Panc1 (cell line): ENCODE results near the gene PDE4B. TPM values are rescaled to one million over a fixed set of nuclear protein-coding genes. Genes with fewer than 3 reads are reported as not detected.

Experiments
- ATAC-seq: fragments of 200-7000 bp; cut with Tn5 transposase; 2 replicates; pipeline ENCODE4 v1.9.1; 2020; ENCODE audit warnings: mild to moderate bottlenecking, moderate library complexity
- BruUV-seq: library from RNA; stranded (reverse); fragments of 400-500 nt; replicated peaks from 2 replicates; lab custom pipeline; 2021; lab: Mats Ljungman, UMichigan
- CTCF ChIA-PET: fragments of 300-600 bp; sonication (Branson Sonifier 250); formaldehyde crosslinking; loops from one replicate; lab custom pipeline; 2022; ENCODE audit warnings: antibody characterized with exemption; lab: Charles Lee
- POLR2A ChIA-PET: fragments of 300-600 bp; sonication (Branson Sonifier 250); formaldehyde crosslinking; loops from one replicate; lab custom pipeline; 2022; ENCODE audit warnings: antibody characterized with exemption; lab: Charles Lee
- DNase-seq: peaks from one replicate; pipeline ENCODE4 v3.0.0-alpha.2; 2010; ENCODE audit warnings: low read depth, low spot score
- H3K27ac ChIP-seq: 2 replicates; pipeline ENCODE4 v1.5.1; 2011; ENCODE audit warnings: mild to moderate bottlenecking, low read length, inconsistent platforms
- H3K27me3 ChIP-seq: fragments of 200-500 bp; sonication (Bioruptor generic); 2 replicates; pipeline ENCODE4 v1.6.0; 2014; ENCODE audit warnings: low read length, inconsistent platforms; ENCODE audit not compliant: control insufficient read depth, insufficient read depth
- H3K36me3 ChIP-seq: fragments of 200-500 bp; sonication (Bioruptor generic); 2 replicates; pipeline ENCODE4 v1.5.1; 2014; ENCODE audit warnings: inconsistent platforms, mild to moderate bottlenecking, low read length, moderate library complexity; ENCODE audit not compliant: control insufficient read depth, insufficient read depth
- H3K4me1 ChIP-seq: 2 replicates; pipeline ENCODE4 v1.5.1; 2011; ENCODE audit warnings: inconsistent platforms, mild to moderate bottlenecking, low read length, moderate library complexity; ENCODE audit not compliant: control insufficient read depth, insufficient read depth
- H3K4me3 ChIP-seq, 2 experiments: 2 replicates each; pipeline ENCODE4 v1.5.1; 2011 to 2012; ENCODE audit warnings: low read depth in 2 of 2, low read length in 2 of 2, mild to moderate bottlenecking in 2 of 2, inconsistent platforms in 1 of 2, moderate library complexity in 1 of 2
- H3K9me3 ChIP-seq: fragments of 200-500 bp; sonication (Bioruptor generic); 2 replicates; pipeline ENCODE4 v1.5.1; 2014; ENCODE audit warnings: low read depth, mild to moderate bottlenecking, inconsistent platforms, low read length, moderate library complexity; ENCODE audit not compliant: control insufficient read depth, insufficient read depth
- POLR2AphosphoS5 ChIP-seq: IDR thresholded peaks from 2 replicates; pipeline ENCODE4 v1.6.1; 2012; ENCODE audit warnings: mild to moderate bottlenecking, low read depth, low read length, moderate library complexity
- SIN3A ChIP-seq: IDR thresholded peaks from 2 replicates; pipeline ENCODE4 v1.6.1; 2012; ENCODE audit warnings: low read depth, mild to moderate bottlenecking, low read length, moderate library complexity, borderline replicate concordance; ENCODE audit not compliant: insufficient read depth
- TCF7L2 ChIP-seq: IDR thresholded peaks from 2 replicates; pipeline ENCODE4 v1.6.1; 2011; ENCODE audit warnings: mild to moderate bottlenecking, low read depth, low read length, inconsistent platforms
- in situ Hi-C: cut with HindIII; loops from 2 replicates; pipeline ENCODE4 v1.10.0; 2016; ENCODE audit warnings: low sequenced_read_pairs, low pct_unique_long_range_greater_than_20kb
- intact Hi-C: fragments of 100-400 bp; cut with micrococcal nuclease; formaldehyde crosslinking; loops from one replicate; pipeline ENCODE4 v1.10.0; 2022; ENCODE audit not compliant: unreplicated experiment
- total RNA-seq: library from RNA; stranded (reverse); gene quantifications from one replicate; pipeline ENCODE4 v1.2.1, GENCODE V29; 2021; ENCODE audit not compliant: unreplicated experiment
- TF ChIP-seq, protein P1 (sequence below), 2 experiments: IDR thresholded peaks; 2 replicates each; pipeline ENCODE4 v1.6.1; 2011 to 2012; ENCODE audit warnings: low read depth in 2 of 2, control low read depth in 1 of 2, low read length in 1 of 2, mild to moderate bottlenecking in 1 of 2, moderate library complexity in 1 of 2; ENCODE audit not compliant: insufficient read depth in 1 of 2
- TF ChIP-seq, protein P2 (sequence below): fragments of 450-650 bp; IDR thresholded peaks from 2 replicates; pipeline ENCODE4 v1.5.1; 2017; ENCODE audit warnings: mild to moderate bottlenecking

Gene PDE4B
- total RNA-seq, 1 experiment from 2014 or later, result 0.26 TPM

DNA sequence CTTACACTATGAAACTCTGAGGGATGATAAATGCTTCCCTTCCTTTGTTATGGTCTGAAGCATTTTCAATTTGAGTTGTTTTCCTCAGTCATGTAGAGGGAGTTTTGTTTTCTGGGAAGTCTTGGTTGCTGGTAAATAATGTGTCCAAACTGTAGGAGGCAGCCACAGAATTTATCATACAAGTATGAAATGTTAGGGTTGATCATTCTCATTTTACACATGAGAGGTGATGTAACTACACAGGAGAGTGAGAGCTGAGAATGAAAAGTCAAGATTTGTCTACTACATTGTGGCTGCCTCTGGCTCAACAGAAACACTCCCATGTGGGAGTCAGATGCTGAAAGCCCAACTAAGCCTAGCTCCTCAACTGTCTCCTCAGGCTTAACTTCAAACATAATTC, 558.8 kb downstream of the PDE4B start:
- Histone ChIP-seq H3K4me1 (no peaks in the 10 kb centered on the region), H3K36me3 (no peaks in the 10 kb centered on the region), H3K9me3 (no peaks in the 10 kb centered on the region), H3K27me3 (no peaks in the 10 kb centered on the region; the same call in 1 of the 2 replicates), H3K4me3 (no peak overlapping the region), H3K27ac (no peak overlapping the region)
- ChIA-PET CTCF (no interaction called here), POLR2A (no interaction called here)
- ATAC-seq (no peak), DNase-seq (no peak)
- intact Hi-C loops, result no loop called here
- TF ChIP-seq TCF7L2, result no peak
- TF ChIP-seq, protein P1, sequence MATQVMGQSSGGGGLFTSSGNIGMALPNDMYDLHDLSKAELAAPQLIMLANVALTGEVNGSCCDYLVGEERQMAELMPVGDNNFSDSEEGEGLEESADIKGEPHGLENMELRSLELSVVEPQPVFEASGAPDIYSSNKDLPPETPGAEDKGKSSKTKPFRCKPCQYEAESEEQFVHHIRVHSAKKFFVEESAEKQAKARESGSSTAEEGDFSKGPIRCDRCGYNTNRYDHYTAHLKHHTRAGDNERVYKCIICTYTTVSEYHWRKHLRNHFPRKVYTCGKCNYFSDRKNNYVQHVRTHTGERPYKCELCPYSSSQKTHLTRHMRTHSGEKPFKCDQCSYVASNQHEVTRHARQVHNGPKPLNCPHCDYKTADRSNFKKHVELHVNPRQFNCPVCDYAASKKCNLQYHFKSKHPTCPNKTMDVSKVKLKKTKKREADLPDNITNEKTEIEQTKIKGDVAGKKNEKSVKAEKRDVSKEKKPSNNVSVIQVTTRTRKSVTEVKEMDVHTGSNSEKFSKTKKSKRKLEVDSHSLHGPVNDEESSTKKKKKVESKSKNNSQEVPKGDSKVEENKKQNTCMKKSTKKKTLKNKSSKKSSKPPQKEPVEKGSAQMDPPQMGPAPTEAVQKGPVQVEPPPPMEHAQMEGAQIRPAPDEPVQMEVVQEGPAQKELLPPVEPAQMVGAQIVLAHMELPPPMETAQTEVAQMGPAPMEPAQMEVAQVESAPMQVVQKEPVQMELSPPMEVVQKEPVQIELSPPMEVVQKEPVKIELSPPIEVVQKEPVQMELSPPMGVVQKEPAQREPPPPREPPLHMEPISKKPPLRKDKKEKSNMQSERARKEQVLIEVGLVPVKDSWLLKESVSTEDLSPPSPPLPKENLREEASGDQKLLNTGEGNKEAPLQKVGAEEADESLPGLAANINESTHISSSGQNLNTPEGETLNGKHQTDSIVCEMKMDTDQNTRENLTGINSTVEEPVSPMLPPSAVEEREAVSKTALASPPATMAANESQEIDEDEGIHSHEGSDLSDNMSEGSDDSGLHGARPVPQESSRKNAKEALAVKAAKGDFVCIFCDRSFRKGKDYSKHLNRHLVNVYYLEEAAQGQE (IDR thresholded peaks at IDR 0.05; ENCODE audit: insufficient read depth in 1 of 2, low read depth in 2 of 2, low read length in 1 of 2), result no peak
- TF ChIP-seq POLR2AphosphoS5, result no peak
- TF ChIP-seq, protein P2, sequence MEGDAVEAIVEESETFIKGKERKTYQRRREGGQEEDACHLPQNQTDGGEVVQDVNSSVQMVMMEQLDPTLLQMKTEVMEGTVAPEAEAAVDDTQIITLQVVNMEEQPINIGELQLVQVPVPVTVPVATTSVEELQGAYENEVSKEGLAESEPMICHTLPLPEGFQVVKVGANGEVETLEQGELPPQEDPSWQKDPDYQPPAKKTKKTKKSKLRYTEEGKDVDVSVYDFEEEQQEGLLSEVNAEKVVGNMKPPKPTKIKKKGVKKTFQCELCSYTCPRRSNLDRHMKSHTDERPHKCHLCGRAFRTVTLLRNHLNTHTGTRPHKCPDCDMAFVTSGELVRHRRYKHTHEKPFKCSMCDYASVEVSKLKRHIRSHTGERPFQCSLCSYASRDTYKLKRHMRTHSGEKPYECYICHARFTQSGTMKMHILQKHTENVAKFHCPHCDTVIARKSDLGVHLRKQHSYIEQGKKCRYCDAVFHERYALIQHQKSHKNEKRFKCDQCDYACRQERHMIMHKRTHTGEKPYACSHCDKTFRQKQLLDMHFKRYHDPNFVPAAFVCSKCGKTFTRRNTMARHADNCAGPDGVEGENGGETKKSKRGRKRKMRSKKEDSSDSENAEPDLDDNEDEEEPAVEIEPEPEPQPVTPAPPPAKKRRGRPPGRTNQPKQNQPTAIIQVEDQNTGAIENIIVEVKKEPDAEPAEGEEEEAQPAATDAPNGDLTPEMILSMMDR, result no peak
- no peak for TF ChIP-seq SIN3A
- in situ Hi-C loops, result no loop called here
- no TSS peak for BruUV-seq

DNA sequence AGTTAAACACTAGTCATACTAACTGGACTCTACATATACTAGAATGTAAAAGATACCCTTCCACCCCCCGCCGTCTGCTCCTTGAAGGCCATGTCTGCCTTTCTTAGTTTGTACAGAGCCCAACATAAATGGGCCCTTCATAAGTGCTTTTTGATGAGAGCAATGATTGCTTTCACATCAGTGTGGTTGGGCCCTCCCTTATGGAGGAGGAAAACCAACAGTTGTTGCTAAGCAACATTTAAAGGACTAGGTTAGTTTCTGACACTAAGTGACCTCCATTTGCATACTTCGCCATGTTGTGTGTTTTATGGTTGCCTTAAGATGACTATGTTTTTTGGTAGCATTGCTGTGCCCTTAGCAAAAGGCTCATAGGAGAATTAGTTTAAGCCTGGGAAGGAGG, 559.2 kb downstream of the PDE4B start:
- ATAC-seq, result no peak
- no TSS peak for BruUV-seq

More for the DNA sequence above, 559.2 kb downstream of the PDE4B start:
- ChIA-PET POLR2A (no interaction called here), CTCF (no interaction called here)
- no peaks in the 10 kb centered on the region for H3K4me1 ChIP-seq
- H3K4me3 ChIP-seq, result no peak overlapping the region
- TF ChIP-seq SIN3A (no peak), TCF7L2 (no peak), POLR2AphosphoS5 (no peak)
- TF ChIP-seq, protein P1 (IDR thresholded peaks at IDR 0.05; ENCODE audit: insufficient read depth in 1 of 2, low read depth in 2 of 2, low read length in 1 of 2), result no peak
- TF ChIP-seq, protein P2, result no peak
- no peaks in the 10 kb centered on the region; the same call in 1 of the 2 replicates for H3K27me3 ChIP-seq
- H3K9me3 ChIP-seq, result no peaks in the 10 kb centered on the region
- intact Hi-C loops, result no loop called here
- no peak overlapping the region for H3K27ac ChIP-seq
- in situ Hi-C loops, result no loop called here
- no peaks in the 10 kb centered on the region for H3K36me3 ChIP-seq
- DNase-seq, result no peak
